HG02973 (cell line): ENCODE results near the gene POLD3.
"Not testable (repeated sequence)": the region's sequence is repeated elsewhere in the genome, so short reads cannot be mapped to it uniquely, and the experiment has no call there.

Experiments used
- ATAC-seq: cut with Tn5 transposase; IDR thresholded peaks from one replicate; pipeline ENCODE4 v1.9.1; 2021; ENCODE audit warnings: moderate library complexity; ENCODE audit not compliant: unreplicated experiment

The POLD3 gene

DNA sequence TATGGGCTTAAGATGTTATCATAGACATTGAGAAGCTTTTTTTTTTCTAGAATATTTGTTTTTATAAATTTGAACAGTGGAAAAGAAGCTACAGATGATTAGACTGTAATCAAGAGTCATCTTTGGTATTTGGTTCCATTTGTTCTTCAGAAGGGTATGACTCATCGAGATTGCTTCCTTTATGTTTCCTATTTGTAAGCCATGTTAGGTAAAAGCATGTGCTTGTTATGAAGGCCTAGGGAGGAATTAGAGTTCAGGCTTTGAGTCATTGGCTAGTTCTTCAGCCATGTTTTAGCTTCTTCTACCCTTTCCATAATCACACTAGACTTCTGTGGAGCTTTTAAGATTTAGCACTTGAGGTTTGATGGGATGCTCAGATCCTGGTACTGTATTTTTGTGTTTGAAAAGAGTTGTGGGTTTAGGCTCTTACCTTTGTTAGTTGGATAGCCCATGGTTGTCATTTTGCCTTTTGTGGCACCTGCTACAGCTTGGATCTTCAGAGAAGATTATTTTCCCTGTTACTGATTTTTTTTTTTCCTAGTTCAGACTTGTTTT, 44.3 kb downstream of the POLD3 start:
- ATAC-seq = no peak

DNA sequence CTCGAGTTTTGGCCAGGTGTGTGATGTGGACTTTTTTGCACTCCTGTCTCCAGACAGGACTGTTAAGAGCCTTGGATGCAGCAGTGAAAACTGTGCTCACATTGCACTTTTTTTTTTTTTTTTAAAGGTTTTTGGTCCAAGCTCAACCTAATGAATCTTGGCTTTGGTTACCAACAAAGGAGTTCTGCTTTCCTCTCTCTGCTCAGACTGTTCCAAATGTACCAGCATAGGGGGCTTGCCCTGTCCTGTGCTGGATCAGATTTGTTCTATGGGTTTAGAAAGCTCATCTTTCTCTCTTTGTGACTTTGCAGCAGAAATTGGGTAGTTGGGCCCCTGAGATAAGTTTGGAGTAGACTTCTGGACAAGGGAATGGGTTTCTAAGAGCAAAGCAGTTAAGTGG, 45.3 kb downstream of the POLD3 start:
- ATAC-seq = no peak

DNA sequence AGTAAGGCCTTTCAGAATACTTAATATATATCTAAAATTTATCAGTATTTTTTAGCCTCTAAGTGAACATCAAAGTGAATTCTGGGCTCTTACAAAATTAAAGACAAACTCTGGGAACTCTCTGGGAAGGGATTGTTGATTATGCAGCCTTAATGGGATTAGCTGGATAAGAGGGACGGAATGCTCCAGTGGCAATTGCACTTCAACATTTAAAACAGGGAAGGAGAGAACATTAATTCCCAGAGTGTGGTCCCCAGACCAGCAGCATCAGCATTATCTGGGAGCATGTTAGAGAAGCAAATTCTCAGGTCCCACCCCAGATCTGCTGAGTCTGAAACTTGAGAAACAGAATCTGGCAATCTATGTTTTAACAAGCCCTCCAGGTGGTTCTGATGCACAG, 46.5 kb downstream of the POLD3 start:
- ATAC-seq = no peak

DNA sequence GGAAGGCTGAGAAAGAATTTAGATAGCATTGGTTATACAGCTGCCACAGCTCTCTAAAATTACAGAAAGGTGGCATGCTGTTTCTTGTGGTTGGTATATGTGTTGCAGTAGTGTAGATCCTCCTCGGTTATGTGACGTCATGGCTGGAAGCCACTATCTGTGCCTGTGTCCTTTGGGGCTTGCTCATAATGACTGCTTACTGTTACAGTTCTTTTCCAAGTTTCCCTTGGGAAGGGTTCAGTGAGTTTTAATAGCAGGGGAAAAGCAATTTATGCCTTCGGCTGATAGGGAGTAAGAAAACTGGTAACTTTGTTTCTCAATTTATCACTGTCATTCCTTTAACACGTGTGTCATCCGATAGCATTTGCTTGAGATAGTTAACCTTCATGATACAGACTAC, 47.2 kb downstream of the POLD3 start:
- ATAC-seq = no peak

DNA sequence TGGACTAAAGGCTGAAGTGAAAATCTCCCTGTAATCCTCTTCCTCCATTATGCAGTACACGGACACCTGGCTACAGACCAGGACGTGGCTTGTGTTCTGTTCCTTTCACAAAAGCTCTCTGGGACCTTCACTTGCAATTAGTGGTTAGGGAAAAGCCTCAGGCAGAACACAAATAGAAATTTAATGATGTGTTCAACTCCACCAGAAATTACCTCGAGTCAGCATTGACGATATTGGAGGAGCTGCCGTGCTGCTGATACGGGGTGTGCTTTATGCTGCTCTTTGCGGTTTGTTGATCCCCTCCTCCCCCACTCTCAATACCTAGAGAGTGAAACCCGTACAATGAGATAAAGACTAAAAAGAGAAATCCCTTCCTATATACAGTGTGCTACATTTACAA, 48.9 kb downstream of the POLD3 start:
- no peak for ATAC-seq

DNA sequence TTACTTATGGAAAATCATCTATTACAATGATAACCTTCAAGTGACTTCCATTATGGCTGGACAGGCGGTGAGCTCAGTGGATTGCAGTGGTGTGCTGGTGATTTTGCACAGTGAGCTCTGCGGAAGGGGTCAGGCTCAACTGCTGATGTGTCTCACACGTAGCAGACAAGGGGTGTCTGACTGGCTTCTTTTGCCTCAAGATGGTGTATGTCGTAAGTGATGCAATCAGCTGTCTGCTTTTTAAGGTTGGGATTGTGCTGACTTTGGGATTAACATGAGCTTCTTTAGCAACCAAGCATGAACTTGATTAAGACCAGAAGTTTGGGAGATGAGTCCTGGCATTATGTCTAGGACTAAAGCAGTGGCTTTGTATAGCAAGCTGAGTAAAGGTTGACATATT, 49.5 kb downstream of the POLD3 start:
- ATAC-seq = no peak

DNA sequence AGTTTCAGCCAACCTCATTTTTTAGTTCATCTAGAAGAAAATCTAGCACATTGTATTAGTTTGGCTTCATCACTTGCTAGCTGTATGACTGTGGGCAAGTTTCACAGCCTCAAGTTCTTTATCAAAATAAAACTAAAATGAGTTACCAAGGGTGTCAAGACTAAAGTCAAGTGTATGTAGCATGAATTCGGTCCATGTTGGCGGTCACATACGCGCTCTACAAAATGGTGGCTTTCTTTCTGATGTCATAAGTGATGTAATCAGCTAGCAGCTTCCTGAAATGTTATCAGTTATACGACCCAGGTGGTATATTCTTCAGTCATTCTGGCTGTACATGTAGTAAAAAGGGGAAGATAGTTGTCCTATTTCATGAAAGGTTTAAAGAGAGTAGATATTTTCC, 50.5 kb downstream of the POLD3 start:
- no peak for ATAC-seq

DNA sequence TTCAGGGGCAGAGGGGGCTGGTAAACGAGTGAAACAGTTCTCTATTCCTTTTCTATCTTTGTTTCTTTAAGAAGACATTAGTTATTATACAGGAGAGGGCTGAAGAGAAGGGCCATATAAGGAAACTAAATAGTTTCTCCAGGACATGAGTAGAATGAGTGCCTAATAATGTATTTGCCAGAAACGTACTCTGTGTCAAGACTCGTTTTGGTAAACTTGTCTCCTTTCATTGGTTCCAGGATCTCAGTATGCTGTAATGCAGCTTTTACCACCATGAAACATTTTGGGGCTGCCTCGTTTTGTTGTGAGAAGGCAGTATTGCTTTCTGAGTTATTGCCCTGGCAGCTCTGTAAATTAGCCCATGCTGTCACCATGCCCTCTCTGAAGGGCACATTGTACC, 51.7 kb downstream of the POLD3 start:
- ATAC-seq = no peak

DNA sequence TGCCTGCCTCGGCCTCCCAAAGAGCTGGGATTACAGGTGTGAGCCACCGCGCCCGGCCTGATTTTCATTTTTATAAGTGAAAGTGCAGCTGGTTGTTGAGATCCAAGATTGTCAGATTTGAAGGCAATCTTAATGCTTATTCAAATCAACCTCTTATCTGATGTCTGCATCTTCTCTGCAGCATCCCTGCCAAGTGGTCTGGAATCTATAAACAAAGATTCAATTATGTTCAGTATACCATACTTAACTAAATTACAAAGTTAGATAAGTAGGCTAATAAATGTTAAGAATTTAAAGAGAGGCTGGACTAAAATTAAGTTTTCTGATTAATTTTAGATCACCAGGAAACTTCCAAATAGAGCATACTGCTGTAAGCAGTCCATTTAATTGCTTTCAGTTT, 53.8 kb downstream of the POLD3 start:
- ATAC-seq = no peak

DNA sequence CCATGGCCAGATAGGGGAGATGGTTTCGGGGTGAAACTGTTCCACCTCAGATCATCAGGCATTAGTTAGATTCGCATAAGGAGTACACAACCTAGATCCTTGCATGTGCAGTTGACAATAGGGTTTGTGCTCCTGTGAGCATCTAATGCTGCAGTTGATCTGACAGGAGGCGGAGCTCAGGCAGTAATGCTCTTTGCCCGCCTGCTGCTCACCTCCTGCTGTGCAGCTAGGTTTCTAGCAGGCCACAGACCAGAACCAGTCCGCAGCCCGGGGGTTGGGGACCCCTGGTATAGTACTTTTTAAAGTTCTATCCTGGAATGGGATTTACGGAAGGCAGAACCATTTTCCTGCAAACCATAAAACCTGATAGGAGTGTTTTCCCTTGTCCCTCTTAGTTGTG, 54.6 kb downstream of the POLD3 start:
- ATAC-seq = no peak

DNA sequence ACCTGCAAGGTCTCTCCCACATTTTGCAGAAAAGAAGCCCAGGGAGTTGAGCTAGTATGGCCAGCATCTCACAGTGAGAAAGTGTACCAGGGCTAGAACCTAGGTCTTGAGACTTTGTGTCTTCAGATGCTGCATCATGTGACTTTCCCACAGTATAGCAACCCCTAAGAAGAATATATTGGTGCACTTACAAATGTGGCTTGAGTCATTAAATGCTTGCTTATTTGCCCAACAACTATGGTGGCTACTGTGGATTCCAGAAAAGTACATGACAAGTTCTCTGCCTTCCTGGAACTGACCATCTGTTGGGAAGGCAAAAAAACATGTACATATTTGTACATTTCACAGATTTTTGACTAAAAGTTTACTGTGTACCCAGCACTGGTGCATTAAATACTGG, 55.0 kb downstream of the POLD3 start:
- no peak for ATAC-seq

DNA sequence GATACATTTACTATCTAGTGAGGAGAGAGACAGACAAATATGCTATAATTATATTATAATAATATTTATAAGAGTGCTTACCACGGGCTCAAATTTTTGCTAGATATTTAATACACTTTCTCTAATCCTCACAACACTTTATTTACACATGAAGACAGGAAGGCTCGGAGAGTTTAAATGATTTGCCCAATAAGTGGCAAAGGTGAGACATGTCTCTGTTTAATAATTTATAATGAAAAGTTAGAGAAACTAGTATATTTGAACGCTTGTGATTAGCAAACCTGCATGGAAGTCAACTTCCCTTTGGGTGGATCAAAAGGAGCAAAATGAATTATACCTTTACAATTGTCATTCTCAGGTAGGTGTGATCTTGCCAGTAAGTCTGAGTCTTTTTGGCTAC, 55.4 kb downstream of the POLD3 start:
- ATAC-seq = no peak

DNA sequence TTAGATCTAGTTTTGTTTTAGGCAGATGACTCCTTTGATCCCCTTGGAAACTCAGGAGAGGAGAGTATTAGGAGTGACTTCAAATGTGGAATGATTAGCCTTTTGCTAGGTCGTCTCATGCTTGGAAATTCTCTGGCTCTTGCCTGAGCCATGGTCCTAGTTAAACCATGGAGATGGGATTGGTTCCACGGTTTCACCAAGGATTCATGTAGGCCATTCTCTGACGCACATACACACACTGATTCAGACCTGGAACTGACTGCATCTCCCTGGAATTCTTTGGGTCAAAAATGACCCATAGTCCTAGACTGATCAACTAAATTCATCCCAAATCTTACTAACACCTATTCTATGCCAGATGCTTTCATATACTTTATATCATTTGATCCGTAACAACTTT, 56.5 kb downstream of the POLD3 start:
- ATAC-seq = no peak

DNA sequence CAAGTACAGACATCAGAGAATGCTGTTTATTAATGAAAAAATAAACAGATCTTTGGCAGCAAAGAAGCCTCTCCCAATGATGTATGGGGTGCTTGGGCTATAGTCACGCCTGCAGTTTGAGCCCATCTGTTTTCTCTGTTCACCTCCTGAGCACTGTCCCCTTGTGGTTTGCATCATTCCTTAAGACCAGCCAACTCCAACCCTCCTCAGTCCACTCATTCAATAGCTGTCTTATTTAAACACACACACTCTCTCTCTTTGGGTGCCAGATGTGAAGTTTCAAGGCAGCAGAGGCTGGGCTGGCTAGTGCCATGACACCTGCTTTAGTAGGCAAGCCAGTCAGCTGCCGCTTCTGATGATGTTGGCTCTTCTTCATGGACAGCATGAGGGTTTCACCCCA, 58.1 kb downstream of the POLD3 start:
- no peak for ATAC-seq

DNA sequence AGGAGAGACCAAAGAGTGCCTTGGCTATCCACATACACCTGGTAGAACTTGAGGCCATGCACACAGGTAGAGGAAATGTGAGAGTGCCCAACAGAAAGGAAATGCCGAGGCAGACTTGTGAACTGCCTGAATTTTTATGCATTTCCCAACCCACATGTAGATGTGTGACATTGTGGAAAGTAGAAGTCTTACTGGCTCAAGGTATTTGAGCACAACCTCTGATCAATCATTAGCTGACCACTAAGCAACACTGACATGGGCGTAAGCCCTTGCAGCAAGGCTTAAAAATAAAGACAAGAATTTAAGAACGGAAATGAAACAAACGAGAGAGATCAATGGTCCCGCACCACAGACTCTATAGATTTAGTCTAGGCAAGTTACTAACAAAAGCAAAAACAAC, 62.6 kb downstream of the POLD3 start:
- no peak for ATAC-seq

DNA sequence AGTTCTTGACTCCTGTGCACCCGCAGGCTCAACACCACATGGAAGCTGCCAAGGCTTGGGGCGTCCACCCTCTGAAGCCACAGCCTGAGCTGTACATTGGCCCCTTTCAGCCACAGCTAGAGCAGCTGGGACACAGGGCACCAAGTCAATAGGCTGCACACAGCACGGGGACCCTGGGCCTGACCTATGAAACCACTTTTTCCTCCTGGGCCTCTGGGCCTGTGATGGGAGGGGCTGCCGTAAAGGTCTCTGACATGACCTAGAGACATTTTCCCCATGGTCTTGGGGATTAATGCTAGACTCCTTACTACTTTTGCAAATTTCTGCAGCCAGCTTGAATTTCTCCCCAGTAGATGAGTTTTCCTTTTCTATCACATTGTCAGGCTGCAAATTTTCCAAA, 66.7 kb downstream of the POLD3 start:
- not testable (repeated sequence) for ATAC-seq

DNA sequence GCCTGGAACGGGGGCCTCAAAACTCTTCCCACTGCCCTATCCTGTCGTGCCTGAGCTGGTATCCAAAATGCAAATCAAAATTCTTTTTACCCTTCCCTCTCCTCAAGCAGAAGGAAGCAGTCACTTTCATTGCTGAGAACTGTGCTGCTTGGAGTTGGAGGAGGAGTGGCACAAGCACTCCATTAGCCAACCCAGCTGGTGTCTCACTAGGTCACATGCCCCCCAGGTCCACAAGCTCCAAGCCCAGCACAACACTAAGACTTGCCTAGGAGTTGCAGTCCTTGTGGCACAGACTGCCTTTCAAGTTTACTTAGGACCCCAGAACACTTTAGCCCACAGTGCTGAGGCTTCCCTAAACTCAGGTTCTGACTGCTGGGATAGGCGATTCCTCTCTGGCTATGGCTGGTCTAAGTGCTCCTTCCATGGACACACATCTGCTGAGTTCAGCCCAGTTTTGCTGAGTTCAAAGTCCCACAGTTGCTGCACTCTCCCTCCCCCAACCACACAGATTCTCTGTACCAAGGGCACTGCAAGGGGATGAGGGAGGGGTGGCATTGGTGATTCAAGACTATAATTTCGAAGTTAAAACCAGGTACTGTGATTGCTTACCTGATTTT, 70.2 kb downstream of the POLD3 start:
- no peak for ATAC-seq

DNA sequence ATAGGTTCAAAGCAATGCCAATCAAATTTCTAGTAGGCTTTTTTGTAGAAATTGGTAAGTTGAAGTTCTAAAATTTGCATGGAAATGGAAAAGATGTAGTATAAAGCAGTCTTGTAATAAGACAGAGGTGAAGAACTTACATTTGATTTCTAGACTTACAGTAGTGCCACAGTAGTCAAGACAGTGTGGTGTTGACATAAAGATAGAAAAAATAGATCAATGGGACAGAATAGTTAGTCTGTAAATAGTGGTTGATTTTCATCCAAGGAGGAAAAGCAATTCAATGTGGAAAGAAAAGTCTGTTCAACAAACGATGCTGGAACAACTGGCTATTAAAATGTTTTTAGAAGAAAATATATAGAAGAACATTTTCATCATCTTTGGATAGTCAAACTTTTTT, 70.9 kb downstream of the POLD3 start:
- no peak for ATAC-seq

DNA sequence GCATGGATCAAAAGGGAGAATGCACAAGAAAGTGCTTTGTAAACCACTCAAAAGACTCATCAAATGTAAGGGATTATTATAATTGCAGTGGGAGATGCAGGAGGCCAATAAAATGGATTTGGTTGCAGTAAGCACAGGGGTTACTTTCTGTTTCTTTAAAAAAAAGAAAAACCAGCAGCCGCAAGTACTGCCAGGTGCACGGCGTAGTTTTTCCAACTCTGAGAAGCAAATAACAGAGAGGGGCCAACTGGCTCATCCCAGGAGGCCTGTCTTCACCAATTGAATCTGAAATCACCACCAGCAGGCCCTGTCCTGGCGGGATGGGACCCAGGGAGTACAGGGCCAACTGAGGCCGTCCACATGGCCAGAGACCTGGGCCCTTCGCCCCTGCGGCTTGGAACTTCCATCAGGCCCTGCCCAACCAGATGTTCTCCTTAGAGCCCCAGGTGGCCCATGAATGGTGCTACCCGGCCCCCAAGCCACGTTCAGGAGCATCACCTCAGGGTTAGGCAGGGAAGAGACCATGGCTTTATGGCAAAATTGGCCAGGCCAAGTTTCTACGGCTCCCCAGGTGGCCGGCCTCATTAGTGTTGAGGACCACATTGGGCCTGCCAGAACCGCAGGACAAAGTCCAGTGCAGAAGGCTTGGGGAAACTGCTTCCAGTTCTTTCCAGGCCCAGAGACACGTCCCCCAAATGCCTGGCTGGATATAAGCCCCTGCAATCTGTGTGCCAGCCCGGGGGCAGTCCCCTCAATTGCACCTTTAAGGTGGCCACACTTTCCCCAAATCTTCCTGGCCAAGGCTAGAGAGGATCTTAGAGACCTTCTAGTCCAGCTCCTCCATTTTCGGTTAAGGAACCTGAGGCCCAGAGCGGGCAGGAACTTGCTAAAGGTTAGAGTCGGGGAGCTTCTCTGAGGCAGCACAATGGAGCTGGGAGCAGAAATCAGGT, 77.1 kb downstream of the POLD3 start:
- no peak for ATAC-seq

DNA sequence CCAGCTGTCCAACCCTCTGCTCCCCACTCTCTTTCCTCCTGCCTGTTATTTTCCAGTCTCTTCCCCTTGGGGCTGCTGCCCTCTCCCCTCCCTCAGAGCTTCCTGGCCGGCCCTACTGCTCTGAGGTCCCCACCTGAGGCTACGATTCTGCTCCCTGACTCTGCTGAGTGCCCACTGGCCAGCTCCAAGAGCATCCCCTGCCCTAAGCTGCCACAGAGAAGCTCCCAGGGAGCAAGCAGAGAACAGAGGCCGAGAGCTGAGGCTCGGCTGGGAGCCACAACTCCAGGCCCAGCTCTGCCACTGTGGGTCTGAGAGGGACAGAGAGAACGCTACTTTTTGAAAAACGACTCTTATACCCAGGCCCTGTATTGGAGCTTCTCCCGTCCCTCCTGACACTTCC, 77.8 kb downstream of the POLD3 start:
- ATAC-seq = no peak

DNA sequence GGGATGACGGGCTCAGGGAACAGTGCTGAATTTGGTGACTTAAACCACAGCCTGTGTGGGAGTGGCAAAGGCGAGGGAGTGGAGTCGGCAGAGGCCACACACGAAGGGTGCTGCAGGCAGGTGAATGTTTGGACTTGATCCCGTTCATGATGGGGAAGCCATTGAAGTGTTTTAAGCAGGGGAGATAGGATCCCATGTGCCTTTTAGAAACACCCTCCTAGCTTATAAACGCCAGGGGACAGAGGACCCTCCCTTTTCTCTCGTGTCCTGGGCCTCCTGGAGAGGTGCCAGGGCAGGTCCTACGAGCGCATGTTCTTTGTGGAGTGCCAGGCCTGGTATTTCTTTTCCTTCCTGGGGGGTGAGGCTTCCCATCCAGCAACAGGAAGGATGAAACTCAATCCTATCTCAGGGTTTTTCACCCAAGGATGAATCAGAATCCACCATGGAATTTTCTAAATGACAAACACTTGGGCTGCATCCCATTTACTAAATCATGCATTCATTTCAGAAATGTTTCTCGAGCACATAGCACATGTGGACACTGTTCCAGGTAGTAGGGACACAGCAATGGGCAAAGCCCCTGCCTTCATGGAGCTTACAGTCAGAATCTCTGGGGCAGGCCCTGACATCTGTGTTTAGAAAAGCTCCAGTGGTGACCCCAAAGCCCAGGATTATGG, 79.3 kb downstream of the POLD3 start:
- ATAC-seq = no peak
